Common myeloid progenitor, CD34-positive (primary cell): ENCODE data around the gene PSG11.
"Not testable (repeated sequence)": the region's sequence is repeated elsewhere in the genome, so short reads cannot be mapped to it uniquely, and the experiment has no call there.

Source experiments
- CTCF ChIA-PET: fragments of 350-600 bp; sonication (Branson Sonifier 250); formaldehyde crosslinking; loops from one replicate; lab custom pipeline; 2021; ENCODE audit warnings: antibody characterized with exemption; lab: Charles Lee
- POLR2A ChIA-PET: fragments of 350-600 bp; sonication (Branson Sonifier 250); formaldehyde crosslinking; loops from one replicate; lab custom pipeline; 2021; ENCODE audit warnings: antibody characterized with exemption; lab: Charles Lee
- DNase-seq, 3 donors: peaks; one replicate each; pipeline versions ENCODE4 v3.0.0 to v3.0.0-alpha.2; 2013
- H3K27ac ChIP-seq, 2 experiments: 1 replicate in 1 of 2; 2 replicates in 1 of 2; pipeline ENCODE4 v1.7.0; 2013; ENCODE audit warnings: inconsistent platforms in 2 of 2, low read length in 2 of 2, mild to moderate bottlenecking in 2 of 2, low read depth in 1 of 2, moderate library complexity in 1 of 2; ENCODE audit not compliant: severe bottlenecking in 2 of 2, insufficient read depth in 1 of 2, poor library complexity in 1 of 2
- H3K27me3 ChIP-seq, 5 experiments: replicated peaks in 2 of 5; 1 replicate in 3 of 5; 2 replicates in 2 of 5; pipeline versions ENCODE4 v1.6.1 to v1.7.0; 2013; ENCODE audit warnings: low read length in 4 of 5, mild to moderate bottlenecking in 2 of 5, moderate library complexity in 2 of 5, inconsistent platforms in 1 of 5; ENCODE audit not compliant: insufficient read depth in 5 of 5, control insufficient read depth in 4 of 5
- H3K36me3 ChIP-seq, 4 experiments: 1 replicate in 2 of 4; 2 replicates in 2 of 4; pipeline versions ENCODE4 v1.6.1 to v1.7.0; 2013; ENCODE audit warnings: low read length in 3 of 4, control low read depth in 1 of 4, mild to moderate bottlenecking in 1 of 4; ENCODE audit not compliant: control insufficient read depth in 4 of 4, insufficient read depth in 4 of 4
- H3K4me1 ChIP-seq, 4 experiments: 1 replicate in 3 of 4; 2 replicates in 1 of 4; pipeline versions ENCODE4 v1.6.1 to v1.7.1; 2013; ENCODE audit warnings: low read length in 3 of 4, mild to moderate bottlenecking in 3 of 4, control low read depth in 1 of 4, inconsistent platforms in 1 of 4, moderate library complexity in 1 of 4; ENCODE audit not compliant: control insufficient read depth in 4 of 4, insufficient read depth in 4 of 4; ENCODE audit errors: control extremely low read depth in 1 of 4
- H3K4me3 ChIP-seq, 7 experiments: 1 replicate in 4 of 7; 2 replicates in 3 of 7; pipeline versions ENCODE4 v1.5.1 to v1.7.0; 2013; ENCODE audit warnings: mild to moderate bottlenecking in 7 of 7, low read length in 6 of 7, moderate library complexity in 6 of 7, inconsistent platforms in 2 of 7, low read depth in 2 of 7, control low read depth in 1 of 7; ENCODE audit not compliant: insufficient read depth in 4 of 7, control insufficient read depth in 1 of 7; ENCODE audit errors: extremely low read depth in 1 of 7
- H3K9me3 ChIP-seq, 5 experiments: 1 replicate in 4 of 5; 2 replicates in 1 of 5; pipeline versions ENCODE4 v1.6.1 to v1.7.1; 2013; ENCODE audit warnings: low read length in 4 of 5, mild to moderate bottlenecking in 2 of 5, inconsistent platforms in 1 of 5, low read depth in 1 of 5, moderate library complexity in 1 of 5; ENCODE audit not compliant: control insufficient read depth in 4 of 5, insufficient read depth in 2 of 5; ENCODE audit errors: control extremely low read depth in 1 of 5
- WGBS: methylation state at CpG from one replicate; pipeline ENCODE4 v1.1.5; 2013; ENCODE audit not compliant: insufficient coverage; 5-methylcytosine and 5-hydroxymethylcytosine counted together

PSG11 gene

GRCh38 chr19:43021629-43022028 is 4.6 kb downstream of the PSG11 start:
- H3K4me1 ChIP-seq, H3K9me3 ChIP-seq, H3K27ac ChIP-seq, POLR2A ChIA-PET, H3K27me3 ChIP-seq, CTCF ChIA-PET, DNase-seq, H3K36me3 ChIP-seq, H3K4me3 ChIP-seq: not testable (repeated sequence)
- WGBS: 83% methylated on average over 4 of the region's 4 CpGs

DNA sequence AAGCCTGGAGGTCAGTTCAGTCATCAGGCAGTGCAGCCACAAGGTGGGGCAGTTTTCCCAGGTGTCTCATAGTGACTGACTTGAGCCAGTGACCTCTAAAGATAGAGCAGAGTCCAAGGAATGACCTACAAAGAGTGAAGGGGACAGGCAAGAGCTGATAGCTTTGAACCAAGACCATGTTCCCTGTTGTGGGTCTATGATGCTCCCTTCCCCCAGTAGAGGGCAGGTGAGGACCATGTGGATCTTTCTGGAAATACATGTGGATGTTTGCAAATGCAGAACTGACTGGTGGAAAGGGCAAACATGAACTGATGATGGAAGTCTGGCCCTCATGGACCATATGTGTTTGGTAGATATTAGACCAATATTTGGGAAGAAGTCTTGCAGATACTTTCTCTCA is 6.7 kb downstream of the PSG11 start:
- H3K4me3 ChIP-seq, POLR2A ChIA-PET, H3K36me3 ChIP-seq, H3K27me3 ChIP-seq, CTCF ChIA-PET, H3K9me3 ChIP-seq, H3K4me1 ChIP-seq, DNase-seq, H3K27ac ChIP-seq: not testable (repeated sequence)

GRCh38 chr19:43005841-43006240 is 20.4 kb downstream of the PSG11 start:
- H3K36me3 ChIP-seq, H3K27ac ChIP-seq, H3K9me3 ChIP-seq, CTCF ChIA-PET, H3K4me1 ChIP-seq, H3K4me3 ChIP-seq, DNase-seq, H3K27me3 ChIP-seq, POLR2A ChIA-PET: not testable (repeated sequence)
- WGBS: no CpG with 5 or more reads among the region's 4 CpGs

- H3K27me3 ChIP-seq, DNase-seq, POLR2A ChIA-PET, H3K4me1 ChIP-seq, H3K9me3 ChIP-seq, CTCF ChIA-PET, H3K4me3 ChIP-seq, H3K36me3 ChIP-seq, H3K27ac ChIP-seq: not testable (repeated sequence)
- 100% methylated on average over 1 of the region's 4 CpGs for WGBS
Measured at GRCh38 chr19:43004846-43005245, 21.4 kb downstream of the PSG11 start.

DNA sequence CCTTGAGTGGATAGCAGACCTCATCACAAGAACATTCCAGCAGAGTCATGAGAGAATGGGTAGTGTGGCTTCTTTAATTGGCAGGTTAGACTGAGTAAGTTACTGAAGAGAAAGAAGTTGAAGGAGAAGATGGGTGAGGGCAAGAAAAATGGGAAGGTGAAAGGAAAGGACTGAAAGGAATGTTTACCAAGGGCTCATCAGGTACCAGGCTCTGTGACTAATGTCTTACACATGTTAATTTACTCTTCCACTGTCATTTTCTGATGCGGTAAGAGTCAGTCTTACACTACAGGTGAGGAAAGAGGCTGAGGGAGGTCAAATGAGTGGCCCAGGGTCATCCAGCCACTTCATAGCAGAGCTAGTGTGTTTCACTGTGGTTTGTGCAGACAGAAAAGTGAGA is 22.6 kb downstream of the PSG11 start:
- H3K36me3 ChIP-seq, DNase-seq, H3K9me3 ChIP-seq, H3K4me1 ChIP-seq, CTCF ChIA-PET, H3K27me3 ChIP-seq, H3K27ac ChIP-seq, POLR2A ChIA-PET, H3K4me3 ChIP-seq: not testable (repeated sequence)
- no CpG with 5 or more reads among the region's 1 CpG for WGBS

DNA sequence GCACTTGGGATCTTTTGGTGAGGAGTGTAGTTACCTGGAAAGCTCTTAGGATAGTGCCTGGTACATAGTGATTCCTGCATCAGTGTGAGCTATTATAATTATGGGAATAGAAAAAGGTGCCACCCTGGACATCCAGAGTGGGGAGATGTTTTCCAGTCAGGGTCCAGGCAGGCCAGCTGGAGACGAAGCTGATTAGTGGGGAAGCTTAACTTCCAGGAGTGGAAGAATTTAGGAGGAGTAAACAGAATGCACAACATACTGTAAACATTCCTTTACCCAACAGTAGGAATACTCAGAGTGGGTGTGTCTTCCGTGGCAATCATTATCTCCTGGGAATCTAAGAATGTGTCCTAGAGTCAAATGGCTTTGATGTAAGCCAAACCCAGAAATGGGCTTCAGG is 23.3 kb downstream of the PSG11 start:
- DNase-seq, H3K9me3 ChIP-seq, H3K4me1 ChIP-seq, H3K4me3 ChIP-seq, H3K36me3 ChIP-seq, CTCF ChIA-PET, H3K27me3 ChIP-seq, H3K27ac ChIP-seq, POLR2A ChIA-PET: not testable (repeated sequence)
- WGBS: no CpG with 5 or more reads among the region's 2 CpGs

GRCh38 chr19:42996161-42996560 is 30.1 kb downstream of the PSG11 start:
- H3K36me3 ChIP-seq, H3K4me1 ChIP-seq, H3K27me3 ChIP-seq, CTCF ChIA-PET, H3K4me3 ChIP-seq, H3K27ac ChIP-seq, DNase-seq, POLR2A ChIA-PET, H3K9me3 ChIP-seq: not testable (repeated sequence)
- WGBS: no CpG with 5 or more reads among the region's 3 CpGs
